SU-DHL-6 (cell line): ENCODE results near the gene ASB12.

Experiments
- EZH2phosphoT487 ChIP-seq: fragments of 200-600 bp; sonication (generic), shearing (Covaris generic); conservative IDR thresholded peaks from 2 replicates; pipeline ENCODE4 v1.6.1; 2018; ENCODE audit warnings: mild to moderate bottlenecking, antibody characterized with exemption, low read length, moderate library complexity, mixed read lengths
- TF ChIP-seq, protein P1 (sequence below): fragments of 200-600 bp; sonication (generic); IDR thresholded peaks from one replicate; pipeline ENCODE4 v1.5.1; 2017; ENCODE audit warnings: antibody characterized with exemption, mild to moderate bottlenecking, low read length, moderate library complexity; ENCODE audit not compliant: insufficient read depth, poor library complexity, severe bottlenecking

DNA sequence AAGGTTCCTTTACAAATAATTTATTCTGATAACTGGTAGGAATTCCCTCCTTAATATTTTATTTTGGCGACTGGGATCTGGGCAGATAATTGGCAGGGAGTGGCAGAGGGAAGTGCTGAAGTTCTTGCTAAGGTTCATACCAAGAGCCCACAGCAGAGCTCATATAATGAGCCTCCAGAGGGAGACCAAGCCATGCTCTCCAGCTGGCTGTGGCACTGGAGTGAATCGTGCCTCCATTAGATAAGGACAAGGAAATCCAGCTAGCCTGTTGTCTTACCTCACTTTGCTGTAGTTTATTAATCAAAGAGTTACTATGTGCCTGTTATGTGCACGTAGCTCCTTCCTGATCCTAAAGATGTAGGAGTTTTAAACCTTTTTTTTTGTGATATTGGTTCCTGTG lies 1.3 kb downstream of the ASB12 start:
- TF ChIP-seq, protein P1, sequence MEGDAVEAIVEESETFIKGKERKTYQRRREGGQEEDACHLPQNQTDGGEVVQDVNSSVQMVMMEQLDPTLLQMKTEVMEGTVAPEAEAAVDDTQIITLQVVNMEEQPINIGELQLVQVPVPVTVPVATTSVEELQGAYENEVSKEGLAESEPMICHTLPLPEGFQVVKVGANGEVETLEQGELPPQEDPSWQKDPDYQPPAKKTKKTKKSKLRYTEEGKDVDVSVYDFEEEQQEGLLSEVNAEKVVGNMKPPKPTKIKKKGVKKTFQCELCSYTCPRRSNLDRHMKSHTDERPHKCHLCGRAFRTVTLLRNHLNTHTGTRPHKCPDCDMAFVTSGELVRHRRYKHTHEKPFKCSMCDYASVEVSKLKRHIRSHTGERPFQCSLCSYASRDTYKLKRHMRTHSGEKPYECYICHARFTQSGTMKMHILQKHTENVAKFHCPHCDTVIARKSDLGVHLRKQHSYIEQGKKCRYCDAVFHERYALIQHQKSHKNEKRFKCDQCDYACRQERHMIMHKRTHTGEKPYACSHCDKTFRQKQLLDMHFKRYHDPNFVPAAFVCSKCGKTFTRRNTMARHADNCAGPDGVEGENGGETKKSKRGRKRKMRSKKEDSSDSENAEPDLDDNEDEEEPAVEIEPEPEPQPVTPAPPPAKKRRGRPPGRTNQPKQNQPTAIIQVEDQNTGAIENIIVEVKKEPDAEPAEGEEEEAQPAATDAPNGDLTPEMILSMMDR, result no peak
- TF ChIP-seq EZH2phosphoT487, result no peak
